Fibroblast of the aortic adventitia (primary cell): ENCODE measurements around the gene P4HTM. TPM values are rescaled to one million over a fixed set of nuclear protein-coding genes. Genes with fewer than 3 reads are reported as not detected.
A peak's percentile ranks its signal among the peaks of the same experiment; 100 is the strongest.
"Not testable (repeated sequence)": the region's sequence is repeated elsewhere in the genome, so short reads cannot be mapped to it uniquely, and the experiment has no call there.

Experiments
- DNase-seq: peaks from one replicate; pipeline ENCODE4 v3.0.0-alpha.2; 2010; ENCODE audit warnings: low read depth
- H3K4me3 ChIP-seq: 2 replicates; pipeline ENCODE4 v1.5.1; 2011; ENCODE audit warnings: low read depth, mild to moderate bottlenecking, control low read depth, low read length, moderate library complexity
- CTCF ChIP-seq: IDR thresholded peaks from 2 replicates; pipeline ENCODE4 v1.5.1; 2011; ENCODE audit warnings: mild to moderate bottlenecking, low read length, control low read depth, inconsistent platforms; ENCODE audit not compliant: insufficient read depth
- total RNA-seq: library from RNA; depleted of rRNA; stranded (reverse); fragments of >200 nt; gene quantifications from 2 replicates; pipeline ENCODE4 v1.2.3, GENCODE V29; 2012; ENCODE audit warnings: low replicate concordance

P4HTM gene
- total RNA-seq, 1 donor = 22.2 TPM

- TF ChIP-seq CTCF = peak; percentile 39
- DNase-seq = peak; percentile 98
- peak within 1 kb of the TSS; percentile 90 for H3K4me3 ChIP-seq
Measured at GRCh38 chr3:49007068-49007770, 17.2 kb downstream of the P4HTM start, which contains the start of gene WDR6. WDR6 (plus strand) TSS chr3:49007391; CDS start chr3:49007432, 41 bp downstream.

GRCh38 chr3:49007771-49008528 is 17.9 kb downstream of the P4HTM start:
- TF ChIP-seq CTCF = no peak
- peak overlapping the region; percentile 90 for H3K4me3 ChIP-seq
- peak; percentile 84 for DNase-seq

- DNase-seq = not testable (repeated sequence)
- peak overlapping the region; percentile 90 for H3K4me3 ChIP-seq
Measured at GRCh38 chr3:49008627-49009026, 18.6 kb downstream of the P4HTM start.

- no peak overlapping the region for H3K4me3 ChIP-seq
- no peak for TF ChIP-seq CTCF
- DNase-seq = no peak
Measured at GRCh38 chr3:49009396-49009795, 19.4 kb downstream of the P4HTM start.

- no peak for TF ChIP-seq CTCF
- H3K4me3 ChIP-seq = no peak overlapping the region
- DNase-seq = no peak
Measured at GRCh38 chr3:49012441-49013017, 22.5 kb downstream of the P4HTM start.

GRCh38 chr3:49013113-49013737 is 23.2 kb downstream of the P4HTM start:
- no peak for TF ChIP-seq CTCF
- no peak overlapping the region for H3K4me3 ChIP-seq
- no peak for DNase-seq
